Ishikawa (cell line): ENCODE results near the gene MAPKBP1.

Source experiments
- CEBPB ChIP-seq: IDR thresholded peaks from 2 replicates; pipeline ENCODE4 v1.6.1; 2012
- CREB1 ChIP-seq: IDR thresholded peaks from 2 replicates; pipeline ENCODE4 v1.6.1; 2012; ENCODE audit warnings: low read depth
- EGR1 ChIP-seq: IDR thresholded peaks from 2 replicates; pipeline ENCODE4 v1.6.1; 2012
- EP300 ChIP-seq: IDR thresholded peaks from 2 replicates; pipeline ENCODE4 v1.6.1; 2012; ENCODE audit warnings: borderline replicate concordance
- FOXM1 ChIP-seq: IDR thresholded peaks from 2 replicates; pipeline ENCODE4 v1.6.1; 2012; ENCODE audit warnings: low read depth, borderline replicate concordance
- RAD21 ChIP-seq: IDR thresholded peaks from 2 replicates; pipeline ENCODE4 v1.6.1; 2012; ENCODE audit warnings: low read depth
- TAF1 ChIP-seq: IDR thresholded peaks from 2 replicates; pipeline ENCODE4 v1.6.1; 2012; ENCODE audit warnings: low read depth, mild to moderate bottlenecking
- YY1 ChIP-seq: IDR thresholded peaks from 2 replicates; pipeline ENCODE4 v1.6.1; 2012; ENCODE audit warnings: low read depth
- ZBTB7A ChIP-seq: IDR thresholded peaks from 2 replicates; pipeline ENCODE4 v1.6.1; 2012; ENCODE audit warnings: low read depth
- TF ChIP-seq, protein P1 (sequence below): IDR thresholded peaks from 2 replicates; pipeline ENCODE4 v1.6.1; 2012
- TF ChIP-seq, protein P2 (sequence below): IDR thresholded peaks from 2 replicates; pipeline ENCODE4 v1.6.1; 2012; ENCODE audit warnings: low read depth, mild to moderate bottlenecking
- TF ChIP-seq, protein P3 (sequence below): IDR thresholded peaks from 2 replicates; pipeline ENCODE4 v1.6.1; 2012

DNA sequence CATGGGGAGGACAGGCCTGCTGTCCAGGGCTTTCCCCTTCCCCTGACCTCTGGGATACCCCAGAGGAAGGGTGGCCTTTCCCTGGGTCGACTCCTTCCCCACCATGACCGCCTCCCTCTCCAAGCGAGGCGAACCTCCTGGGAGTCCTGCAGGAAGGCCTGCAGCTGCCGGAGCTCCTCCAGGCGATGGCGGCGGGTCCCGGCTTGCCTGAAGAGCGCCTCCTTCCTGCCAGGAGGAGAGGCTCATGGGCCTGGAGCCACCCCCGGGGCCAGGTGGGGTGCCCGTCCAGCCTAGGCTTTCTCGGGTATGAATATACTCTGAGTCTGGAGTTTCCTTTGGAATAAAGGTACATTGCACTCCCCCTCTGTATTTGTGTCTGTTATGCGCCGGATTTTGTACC lies 84.5 kb downstream of the MAPKBP1 start:
- TF ChIP-seq, protein P1, sequence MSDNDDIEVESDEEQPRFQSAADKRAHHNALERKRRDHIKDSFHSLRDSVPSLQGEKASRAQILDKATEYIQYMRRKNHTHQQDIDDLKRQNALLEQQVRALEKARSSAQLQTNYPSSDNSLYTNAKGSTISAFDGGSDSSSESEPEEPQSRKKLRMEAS: no peak
- TF ChIP-seq CREB1 (no peak), YY1 (no peak), CEBPB (no peak), EP300 (no peak), ZBTB7A (no peak), TAF1 (no peak), RAD21 (no peak), FOXM1 (no peak), EGR1 (no peak)
- TF ChIP-seq, protein P2, sequence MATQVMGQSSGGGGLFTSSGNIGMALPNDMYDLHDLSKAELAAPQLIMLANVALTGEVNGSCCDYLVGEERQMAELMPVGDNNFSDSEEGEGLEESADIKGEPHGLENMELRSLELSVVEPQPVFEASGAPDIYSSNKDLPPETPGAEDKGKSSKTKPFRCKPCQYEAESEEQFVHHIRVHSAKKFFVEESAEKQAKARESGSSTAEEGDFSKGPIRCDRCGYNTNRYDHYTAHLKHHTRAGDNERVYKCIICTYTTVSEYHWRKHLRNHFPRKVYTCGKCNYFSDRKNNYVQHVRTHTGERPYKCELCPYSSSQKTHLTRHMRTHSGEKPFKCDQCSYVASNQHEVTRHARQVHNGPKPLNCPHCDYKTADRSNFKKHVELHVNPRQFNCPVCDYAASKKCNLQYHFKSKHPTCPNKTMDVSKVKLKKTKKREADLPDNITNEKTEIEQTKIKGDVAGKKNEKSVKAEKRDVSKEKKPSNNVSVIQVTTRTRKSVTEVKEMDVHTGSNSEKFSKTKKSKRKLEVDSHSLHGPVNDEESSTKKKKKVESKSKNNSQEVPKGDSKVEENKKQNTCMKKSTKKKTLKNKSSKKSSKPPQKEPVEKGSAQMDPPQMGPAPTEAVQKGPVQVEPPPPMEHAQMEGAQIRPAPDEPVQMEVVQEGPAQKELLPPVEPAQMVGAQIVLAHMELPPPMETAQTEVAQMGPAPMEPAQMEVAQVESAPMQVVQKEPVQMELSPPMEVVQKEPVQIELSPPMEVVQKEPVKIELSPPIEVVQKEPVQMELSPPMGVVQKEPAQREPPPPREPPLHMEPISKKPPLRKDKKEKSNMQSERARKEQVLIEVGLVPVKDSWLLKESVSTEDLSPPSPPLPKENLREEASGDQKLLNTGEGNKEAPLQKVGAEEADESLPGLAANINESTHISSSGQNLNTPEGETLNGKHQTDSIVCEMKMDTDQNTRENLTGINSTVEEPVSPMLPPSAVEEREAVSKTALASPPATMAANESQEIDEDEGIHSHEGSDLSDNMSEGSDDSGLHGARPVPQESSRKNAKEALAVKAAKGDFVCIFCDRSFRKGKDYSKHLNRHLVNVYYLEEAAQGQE: no peak
- TF ChIP-seq, protein P3, sequence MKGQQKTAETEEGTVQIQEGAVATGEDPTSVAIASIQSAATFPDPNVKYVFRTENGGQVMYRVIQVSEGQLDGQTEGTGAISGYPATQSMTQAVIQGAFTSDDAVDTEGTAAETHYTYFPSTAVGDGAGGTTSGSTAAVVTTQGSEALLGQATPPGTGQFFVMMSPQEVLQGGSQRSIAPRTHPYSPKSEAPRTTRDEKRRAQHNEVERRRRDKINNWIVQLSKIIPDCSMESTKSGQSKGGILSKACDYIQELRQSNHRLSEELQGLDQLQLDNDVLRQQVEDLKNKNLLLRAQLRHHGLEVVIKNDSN: no peak
